ENCODE measurements around the gene NFKBIE.

NFKBIE gene

GRCh38 chr6:44265722-44266233 lies 427 bp upstream of the NFKBIE start:
- no peak for DNase-seq (ENCODE audit: low read depth in 1 of 2, low spot score in 1 of 2)
- TF ChIP-seq JUND (IDR thresholded peaks at IDR 0.05; ENCODE audit: low read depth) = no peak
- in situ Hi-C loops (cut with HindIII; ENCODE audit: low pct_unique_long_range_greater_than_20kb, low sequenced_read_pairs) = no loop called here

GRCh38 chr6:44264154-44265006 lies 971 bp downstream of the NFKBIE start:
- in situ Hi-C loops (cut with HindIII; ENCODE audit: low pct_unique_long_range_greater_than_20kb, low sequenced_read_pairs) = no loop called here
- no peak for DNase-seq (ENCODE audit: low read depth in 1 of 2, low spot score in 1 of 2)
- no peak for TF ChIP-seq JUND (IDR thresholded peaks at IDR 0.05; ENCODE audit: low read depth)

GRCh38 chr6:44263354-44264100 lies 1.8 kb downstream of the NFKBIE start:
- in situ Hi-C loops (cut with HindIII; ENCODE audit: low pct_unique_long_range_greater_than_20kb, low sequenced_read_pairs) = no loop called here

GRCh38 chr6:44262467-44263353 lies 2.6 kb downstream of the NFKBIE start:
- TF ChIP-seq JUND (IDR thresholded peaks at IDR 0.05; ENCODE audit: low read depth) = no peak
- DNase-seq (ENCODE audit: low read depth in 1 of 2, low spot score in 1 of 2) = no peak
- in situ Hi-C loops (cut with HindIII; ENCODE audit: low pct_unique_long_range_greater_than_20kb, low sequenced_read_pairs) = no loop called here

More at GRCh38 chr6:44263354-44264100, 1.8 kb downstream of the NFKBIE start:
- no peak for TF ChIP-seq JUND (IDR thresholded peaks at IDR 0.05; ENCODE audit: low read depth)
- DNase-seq (ENCODE audit: low read depth in 1 of 2, low spot score in 1 of 2) = no peak

GRCh38 chr6:44261581-44261980 lies 3.8 kb downstream of the NFKBIE start:
- DNase-seq (ENCODE audit: low read depth in 1 of 2, low spot score in 1 of 2) = no peak
- no peak for TF ChIP-seq JUND (IDR thresholded peaks at IDR 0.05; ENCODE audit: low read depth)
- in situ Hi-C loops (cut with HindIII; ENCODE audit: low pct_unique_long_range_greater_than_20kb, low sequenced_read_pairs) = no loop called here

GRCh38 chr6:44260451-44261297 lies 4.7 kb downstream of the NFKBIE start:
- in situ Hi-C loops (cut with HindIII; ENCODE audit: low pct_unique_long_range_greater_than_20kb, low sequenced_read_pairs) = no loop called here
- no peak for DNase-seq (ENCODE audit: low read depth in 1 of 2, low spot score in 1 of 2)
- no peak for TF ChIP-seq JUND (IDR thresholded peaks at IDR 0.05; ENCODE audit: low read depth)

- TF ChIP-seq JUND (IDR thresholded peaks at IDR 0.05; ENCODE audit: low read depth) = no peak
- in situ Hi-C loops (cut with HindIII; ENCODE audit: low pct_unique_long_range_greater_than_20kb, low sequenced_read_pairs) = no loop called here
- no peak for DNase-seq (ENCODE audit: low read depth in 1 of 2, low spot score in 1 of 2)
Observed at GRCh38 chr6:44260011-44260410, 5.3 kb downstream of the NFKBIE start.

GRCh38 chr6:44258921-44259320 lies 6.4 kb downstream of the NFKBIE start:
- no peak for TF ChIP-seq JUND (IDR thresholded peaks at IDR 0.05; ENCODE audit: low read depth)
- DNase-seq (ENCODE audit: low read depth in 1 of 2, low spot score in 1 of 2) = no peak
- in situ Hi-C loops (cut with HindIII; ENCODE audit: low pct_unique_long_range_greater_than_20kb, low sequenced_read_pairs) = no loop called here

GRCh38 chr6:44258325-44258863 lies 7.0 kb downstream of the NFKBIE start:
- in situ Hi-C loops (cut with HindIII; ENCODE audit: low pct_unique_long_range_greater_than_20kb, low sequenced_read_pairs) = no loop called here
- DNase-seq (ENCODE audit: low read depth in 1 of 2, low spot score in 1 of 2) = no peak
- no peak for TF ChIP-seq JUND (IDR thresholded peaks at IDR 0.05; ENCODE audit: low read depth)

GRCh38 chr6:44257753-44258324 lies 7.5 kb downstream of the NFKBIE start:
- DNase-seq (ENCODE audit: low read depth in 1 of 2, low spot score in 1 of 2) = no peak
- TF ChIP-seq JUND (IDR thresholded peaks at IDR 0.05; ENCODE audit: low read depth) = no peak
- in situ Hi-C loops (cut with HindIII; ENCODE audit: low pct_unique_long_range_greater_than_20kb, low sequenced_read_pairs) = no loop called here
